ENCODE results near the gene AGER. TPM values are rescaled to one million over a fixed set of nuclear protein-coding genes. Genes with fewer than 3 reads are reported as not detected.
A peak's percentile ranks its signal among the peaks of the same experiment; 100 is the strongest.
"Not testable (repeated sequence)": the region's sequence is repeated elsewhere in the genome, so short reads cannot be mapped to it uniquely, and the experiment has no call there.

The AGER gene
- polyA plus RNA-seq, 3 donors: 2.6 to 3.3 (median 3.1) TPM

- H3K27ac ChIP-seq (ENCODE audit: low read depth, low read length): peak overlapping the region; percentile 1
- WGBS, 3 donors: 4 to 5% (median 4%) methylated on average over 33 to 34 of the region's 34 CpGs
Measured at GRCh38 chr6:32154514-32155161, 29.4 kb downstream of the AGER start.

- 1 to 2% (median 2%) methylated on average over 52 of the region's 52 CpGs for WGBS, 3 donors
Measured at GRCh38 chr6:32153564-32154513, 30.2 kb downstream of the AGER start, which contains the start of gene PPT2. TSS of gene PPT2 (plus strand) at chr6:32154141. CDS start at chr6:32154595, 454 bp downstream.

GRCh38 chr6:32152769-32153563 lies 31.1 kb downstream of the AGER start:
- peak overlapping the region; percentile 2 for H3K27ac ChIP-seq (ENCODE audit: low read depth, low read length)
- 35 to 46% (median 41%) methylated on average over 35 of the region's 35 CpGs for WGBS, 3 donors

More at GRCh38 chr6:32153564-32154513, 30.2 kb downstream of the AGER start, which contains the start of gene PPT2:
- peak within 1 kb of the TSS; percentile 2 for H3K27ac ChIP-seq (ENCODE audit: low read depth, low read length)

DNA sequence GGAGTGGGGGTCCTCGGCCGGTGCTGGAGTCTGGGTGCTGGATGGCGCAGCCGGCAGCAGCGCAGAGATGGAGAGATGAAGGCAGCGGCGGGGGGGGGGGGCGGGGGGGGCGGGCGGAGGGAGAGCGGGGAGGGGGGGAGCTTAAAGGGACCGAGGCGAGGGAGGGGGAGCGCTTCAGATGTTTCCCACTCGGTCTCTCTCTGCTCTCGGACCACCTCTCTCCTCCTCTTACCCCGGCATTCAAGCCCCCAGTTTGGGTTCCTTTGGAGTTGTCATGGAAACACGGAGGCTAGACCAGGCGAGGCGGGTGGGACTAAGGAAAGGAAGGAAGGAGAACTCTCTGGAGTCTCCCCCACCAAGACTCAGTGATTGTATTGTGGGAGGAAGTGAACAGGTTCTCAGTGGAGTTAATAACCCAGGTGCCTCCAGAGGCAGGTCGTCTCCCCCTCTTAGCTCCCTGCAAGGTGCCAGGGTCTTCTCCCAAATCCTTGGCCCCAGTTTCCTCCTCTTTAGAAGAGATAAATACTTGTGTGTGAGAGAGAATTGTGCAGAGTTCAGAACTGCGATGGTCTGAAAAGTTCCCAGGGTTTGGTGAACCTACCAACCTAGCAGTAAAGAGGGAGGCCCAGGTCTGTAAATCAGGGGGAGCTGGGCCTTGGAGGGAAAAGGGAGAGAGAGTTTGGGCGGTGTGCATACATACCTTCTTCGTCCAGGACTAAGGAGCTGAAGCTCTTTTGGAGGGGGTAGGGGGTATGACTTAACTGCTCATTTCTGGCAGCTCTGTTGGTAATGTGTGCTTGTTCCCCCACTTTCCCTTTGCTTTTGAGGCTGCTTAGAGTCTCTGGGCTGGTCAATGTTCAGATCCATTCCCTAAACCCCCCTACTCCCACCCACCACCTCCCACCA lies 31.9 kb downstream of the AGER start, which contains the start of gene PRRT1:
PRRT1 (minus strand) TSS at position 77 of the 906 bp plus-strand sequence. CDS start 112 bp downstream, outside the sequence.
- 18 to 47% (median 23%) methylated on average over 12 to 16 of the region's 24 CpGs for WGBS, 3 donors
- H3K27ac ChIP-seq (ENCODE audit: low read depth, low read length): no peak within 1 kb of the TSS

GRCh38 chr6:32151181-32151862 lies 32.7 kb downstream of the AGER start:
- WGBS, 3 donors: 48 to 50% (median 49%) methylated on average over 8 of the region's 8 CpGs

DNA sequence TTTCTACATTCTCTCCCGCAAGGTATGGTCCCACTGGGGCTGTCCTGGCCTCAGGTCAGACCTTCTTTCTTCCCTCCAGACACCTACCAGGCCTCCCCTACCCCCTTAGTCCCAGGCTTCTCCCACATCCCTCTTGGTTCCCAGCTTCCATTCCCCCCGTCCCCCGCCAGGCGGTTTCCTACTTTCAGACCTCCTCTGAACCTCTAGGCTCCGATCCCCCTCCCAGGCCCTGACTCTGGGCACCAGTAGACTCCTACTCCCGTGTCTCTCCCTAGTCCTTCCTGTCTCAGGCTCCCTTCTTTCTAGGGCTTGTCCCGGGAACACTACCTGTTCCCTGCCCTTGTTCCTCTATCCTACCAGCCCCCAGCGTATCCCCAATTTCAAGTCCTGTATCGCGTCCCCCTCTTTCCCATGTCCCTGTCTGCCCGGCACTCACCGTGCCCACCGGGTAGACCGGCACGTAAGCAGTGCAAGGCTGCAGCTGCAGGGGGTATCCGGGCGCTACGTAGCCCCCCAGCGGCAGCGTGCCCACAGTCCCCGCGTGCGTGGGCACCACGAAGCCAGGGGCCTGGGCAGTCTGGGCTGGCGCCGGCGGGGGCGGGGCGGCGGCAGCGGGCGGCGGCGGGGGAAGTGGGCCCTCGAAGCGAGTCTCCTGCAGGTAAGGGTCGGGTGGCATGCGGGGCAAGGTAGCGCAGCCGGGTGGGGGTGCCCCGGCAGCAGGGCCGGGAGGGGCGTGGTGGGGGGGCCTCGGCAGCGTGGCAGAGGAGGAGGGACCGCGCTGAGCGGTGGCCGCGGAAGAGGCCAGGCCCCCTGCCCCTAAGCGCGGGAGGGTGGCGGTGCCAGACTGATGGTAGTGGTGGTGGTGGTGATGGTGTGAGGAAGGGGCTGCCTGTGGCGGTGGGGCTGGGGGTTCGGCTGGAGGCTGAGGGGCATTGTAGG lies 33.9 kb downstream of the AGER start:
- H3K27ac ChIP-seq (ENCODE audit: low read depth, low read length): no peak overlapping the region
- 42 to 57% (median 54%) methylated on average over 46 to 55 of the region's 55 CpGs for WGBS, 3 donors

More at GRCh38 chr6:32151181-32151862, 32.7 kb downstream of the AGER start:
- no peak overlapping the region for H3K27ac ChIP-seq (ENCODE audit: low read depth, low read length)

- H3K27ac ChIP-seq (ENCODE audit: low read depth, low read length): no peak overlapping the region
- WGBS, 3 donors: 33 to 55% (median 51%) methylated on average over 47 of the region's 47 CpGs
Measured at GRCh38 chr6:32149092-32149755, 34.8 kb downstream of the AGER start.

- H3K27ac ChIP-seq (ENCODE audit: low read depth, low read length): no peak overlapping the region
- WGBS, 3 donors: 13 to 30% (median 25%) methylated on average over 39 of the region's 39 CpGs
Measured at GRCh38 chr6:32148289-32149091, 35.6 kb downstream of the AGER start.

- no peak overlapping the region for H3K27ac ChIP-seq (ENCODE audit: low read depth, low read length)
Measured at GRCh38 chr6:32147401-32148132, 36.5 kb downstream of the AGER start.

DNA sequence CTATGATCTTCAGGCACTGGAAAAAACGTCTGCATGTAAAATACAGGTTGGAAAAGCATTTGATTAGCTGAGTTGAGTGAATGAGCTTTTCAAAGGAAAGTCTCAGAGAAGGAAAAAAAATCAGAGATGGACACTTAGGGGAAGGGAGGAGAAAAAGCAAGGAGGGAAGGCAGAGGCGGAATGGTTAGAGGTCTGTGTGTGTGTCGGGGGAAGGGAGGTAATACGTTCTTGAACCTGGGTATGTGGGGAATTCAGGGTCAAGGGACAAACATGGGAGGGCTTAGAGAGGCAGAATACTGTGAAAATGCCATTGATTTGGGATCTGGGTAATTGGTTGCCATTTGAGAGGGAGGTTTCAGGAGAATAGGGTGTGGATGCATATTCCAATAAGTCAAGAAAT lies 37.4 kb downstream of the AGER start:
- WGBS, 3 donors: 40 to 60% (median 49%) methylated on average over 4 of the region's 4 CpGs
- no peak overlapping the region for H3K27ac ChIP-seq (ENCODE audit: low read depth, low read length)

More at GRCh38 chr6:32147401-32148132, 36.5 kb downstream of the AGER start:
- whole genome bisulfite sequencing, 3 donors: 82 to 95% (median 93%) methylated on average over 4 of the region's 4 CpGs

GRCh38 chr6:32146287-32146686 lies 37.8 kb downstream of the AGER start:
- 77 to 94% (median 85%) methylated on average over 1 of the region's 1 CpG for whole genome bisulfite sequencing, 3 donors
- no peak overlapping the region for H3K27ac ChIP-seq (ENCODE audit: low read depth, low read length)

DNA sequence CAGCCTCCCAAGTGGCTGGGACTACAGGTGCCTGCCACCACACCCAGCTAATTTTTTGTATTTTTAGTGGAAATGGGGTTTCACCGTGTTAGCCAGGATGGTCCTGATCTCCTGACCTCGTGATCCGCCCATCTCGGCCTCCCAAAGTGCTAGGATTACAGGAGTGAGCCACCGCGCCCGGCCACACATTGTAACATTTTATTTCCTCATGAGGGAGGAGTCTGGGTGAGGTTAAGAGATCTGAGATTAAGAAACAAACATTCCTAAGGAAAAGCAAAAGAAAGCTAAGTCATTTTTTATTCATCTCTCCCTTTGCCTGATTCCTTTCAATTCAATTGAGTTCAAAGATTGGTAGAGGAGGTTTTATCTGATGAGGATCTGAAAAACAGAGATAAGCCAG lies 39.8 kb downstream of the AGER start:
- 74 to 86% (median 74%) methylated on average over 7 of the region's 7 CpGs for WGBS, 3 donors
- H3K27ac ChIP-seq (ENCODE audit: low read depth, low read length): not testable (repeated sequence)

DNA sequence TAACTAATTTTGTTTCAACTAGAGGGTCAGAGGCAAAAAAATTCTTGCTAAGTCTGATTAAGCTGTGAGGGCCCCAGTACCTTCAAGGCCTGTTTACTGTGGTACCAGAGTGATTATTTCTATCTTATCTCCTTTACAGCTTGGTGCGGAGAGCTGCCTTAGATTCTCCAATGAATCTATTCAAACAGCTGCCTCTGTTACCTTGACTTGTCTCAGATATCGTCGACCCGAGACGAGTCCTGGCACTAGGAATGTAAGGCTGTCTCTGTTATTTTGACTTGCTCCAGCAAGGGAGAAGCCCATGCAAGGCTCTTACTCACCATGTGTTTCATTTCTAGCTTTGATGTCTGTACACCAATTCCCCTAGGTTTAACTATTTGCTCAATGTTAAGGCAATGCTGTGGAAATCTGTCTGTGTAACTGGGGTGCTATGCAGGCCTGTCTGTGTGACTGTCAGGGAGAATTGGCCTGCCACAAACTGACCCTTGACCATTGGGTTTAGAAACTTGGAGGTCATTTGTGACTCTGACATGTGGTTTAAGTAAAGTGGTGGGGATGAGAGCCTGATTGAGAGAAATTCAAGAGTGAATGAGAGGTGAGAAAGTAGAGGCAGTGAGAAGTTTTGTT lies 43.5 kb downstream of the AGER start:
- no peak overlapping the region for H3K27ac ChIP-seq (ENCODE audit: low read depth, low read length)
- WGBS, 3 donors: 32 to 68% (median 66%) methylated on average over 5 of the region's 5 CpGs

- 66 to 73% (median 67%) methylated on average over 5 of the region's 5 CpGs for WGBS, 3 donors
- no peak overlapping the region for H3K27ac ChIP-seq (ENCODE audit: low read depth, low read length)
Measured at GRCh38 chr6:32139590-32139989, 44.5 kb downstream of the AGER start.

Measured in adipose tissue (tissue), 3 donors.